ENCODE measurements around the gene SLC16A3.

The SLC16A3 gene

GRCh38 chr17:82235056-82235774 lies 6.4 kb downstream of the SLC16A3 start:
- FAIRE-seq (no peak), DNase-seq (ENCODE audit: insufficient read length, low spot score) (no peak)
- TF ChIP-seq CTCF (IDR thresholded peaks at IDR 0.05; ENCODE audit: insufficient read depth, missing control alignments), result no peak

DNA sequence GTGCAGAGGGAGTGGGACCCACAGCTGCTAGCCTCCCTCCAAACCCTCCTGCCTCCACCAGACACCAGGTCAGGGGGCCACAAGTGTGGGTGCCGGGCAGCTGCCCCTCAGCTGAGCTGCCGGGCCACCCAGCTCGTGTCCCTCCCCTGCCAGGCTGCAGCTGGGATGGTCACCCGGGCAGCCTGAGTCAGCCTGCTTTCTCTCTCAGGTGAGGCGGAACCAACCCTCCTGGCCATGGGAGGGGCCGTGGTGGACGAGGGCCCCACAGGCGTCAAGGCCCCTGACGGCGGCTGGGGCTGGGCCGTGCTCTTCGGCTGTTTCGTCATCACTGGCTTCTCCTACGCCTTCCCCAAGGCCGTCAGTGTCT lies 6.9 kb downstream of the SLC16A3 start:
- no peak for FAIRE-seq
- DNase-seq (ENCODE audit: insufficient read length, low spot score), result no peak
- no peak for TF ChIP-seq CTCF (IDR thresholded peaks at IDR 0.05; ENCODE audit: insufficient read depth, missing control alignments)

DNA sequence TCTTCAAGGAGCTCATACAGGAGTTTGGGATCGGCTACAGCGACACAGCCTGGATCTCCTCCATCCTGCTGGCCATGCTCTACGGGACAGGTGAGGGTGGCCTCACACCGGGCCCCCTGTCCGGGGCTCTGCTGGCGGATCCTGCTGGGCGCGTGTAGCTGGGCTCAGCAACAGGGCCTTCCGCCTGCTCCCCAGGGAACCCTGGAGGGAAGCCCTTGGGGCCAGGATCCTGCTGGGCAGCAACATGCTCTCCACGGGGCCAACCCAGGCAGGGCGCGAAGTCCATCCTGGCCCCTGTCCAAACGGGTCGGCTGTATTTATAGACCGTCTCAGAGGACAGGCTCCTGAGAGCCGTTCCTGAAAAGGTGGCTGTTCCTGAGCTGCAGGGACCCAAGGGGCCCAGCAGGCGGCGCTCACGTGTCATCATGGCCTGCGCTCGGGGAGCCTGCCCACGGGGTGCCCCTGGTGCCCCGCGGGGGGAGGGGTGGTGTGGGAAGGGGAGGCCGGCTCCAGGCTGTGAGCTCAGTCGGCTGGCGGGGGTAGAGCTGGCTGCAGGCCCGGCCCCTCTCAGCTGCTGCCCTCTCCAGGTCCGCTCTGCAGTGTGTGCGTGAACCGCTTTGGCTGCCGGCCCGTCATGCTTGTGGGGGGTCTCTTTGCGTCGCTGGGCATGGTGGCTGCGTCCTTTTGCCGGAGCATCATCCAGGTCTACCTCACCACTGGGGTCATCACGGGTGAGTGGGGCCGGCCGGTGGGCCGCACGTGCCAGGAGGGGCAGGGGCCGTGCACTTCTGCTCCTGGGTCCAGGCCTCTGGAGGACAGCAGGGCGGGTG lies 7.5 kb downstream of the SLC16A3 start:
- DNase-seq (ENCODE audit: insufficient read length, low spot score) (peak; percentile 82), FAIRE-seq (no peak)
- peak; percentile 83 for TF ChIP-seq CTCF (IDR thresholded peaks at IDR 0.05; ENCODE audit: insufficient read depth, missing control alignments)

- no peak for TF ChIP-seq CTCF (IDR thresholded peaks at IDR 0.05; ENCODE audit: insufficient read depth, missing control alignments)
- FAIRE-seq (no peak), DNase-seq (ENCODE audit: insufficient read length, low spot score) (no peak)
These were observed 8.4 kb downstream of the SLC16A3 start for GRCh38 chr17:82237083-82237745.

GRCh38 chr17:82237746-82238471 lies 9.1 kb downstream of the SLC16A3 start:
- no peak for TF ChIP-seq CTCF (IDR thresholded peaks at IDR 0.05; ENCODE audit: insufficient read depth, missing control alignments)
- no peak for FAIRE-seq
- DNase-seq (ENCODE audit: insufficient read length, low spot score), result no peak

- FAIRE-seq (no peak), DNase-seq (ENCODE audit: insufficient read length, low spot score) (no peak)
- TF ChIP-seq CTCF (IDR thresholded peaks at IDR 0.05; ENCODE audit: insufficient read depth, missing control alignments), result no peak
These were observed 9.8 kb downstream of the SLC16A3 start for GRCh38 chr17:82238472-82239201.
